HEK293 (cell line): Measurements from ENCODE around the gene FSCN2.

Experiments used
- CTCF ChIP-seq: fragments of 450-650 bp; formaldehyde crosslinking; IDR thresholded peaks from 2 replicates; pipeline ENCODE4 v1.5.1; 2016; ENCODE audit warnings: missing biosample characterization, missing genetic modification characterization
- PRDM10 ChIP-seq: fragments of 450-650 bp; formaldehyde crosslinking; IDR thresholded peaks from 2 replicates; pipeline ENCODE4 v1.5.1; 2016; ENCODE audit warnings: missing biosample characterization, missing genetic modification characterization
- SP2 ChIP-seq: fragments of 450-650 bp; formaldehyde crosslinking; IDR thresholded peaks from 2 replicates; pipeline ENCODE4 v1.5.1; 2016; ENCODE audit warnings: missing biosample characterization, missing genetic modification characterization
- ZNF174 ChIP-seq: fragments of 450-650 bp; formaldehyde crosslinking; IDR thresholded peaks from 2 replicates; pipeline ENCODE4 v1.5.0; 2017; ENCODE audit warnings: missing biosample characterization, mild to moderate bottlenecking, missing genetic modification characterization
- ZNF266 ChIP-seq: fragments of 450-650 bp; formaldehyde crosslinking; IDR thresholded peaks from 2 replicates; pipeline ENCODE4 v1.5.1; 2016; ENCODE audit warnings: missing biosample characterization, missing genetic modification characterization, low read depth
- ZNF362 ChIP-seq: fragments of 450-650 bp; formaldehyde crosslinking; IDR thresholded peaks from 2 replicates; pipeline ENCODE4 v1.5.1; 2016; ENCODE audit warnings: missing biosample characterization, missing genetic modification characterization
- ZNF394 ChIP-seq: fragments of 450-650 bp; formaldehyde crosslinking; IDR thresholded peaks from 2 replicates; pipeline ENCODE4 v1.5.1; 2016; ENCODE audit warnings: missing biosample characterization, missing genetic modification characterization, mild to moderate bottlenecking, moderate library complexity, borderline replicate concordance
- ZNF645 ChIP-seq: fragments of 450-650 bp; formaldehyde crosslinking; IDR thresholded peaks from 2 replicates; pipeline ENCODE4; 2016; ENCODE audit warnings: missing biosample characterization, missing genetic modification characterization
- ZXDB ChIP-seq: fragments of 450-650 bp; formaldehyde crosslinking; IDR thresholded peaks from 2 replicates; pipeline ENCODE4 v1.5.1; 2016; ENCODE audit warnings: missing biosample characterization, missing genetic modification characterization

GRCh38 chr17:81556863-81557262 is 28.7 kb downstream of the FSCN2 start:
- no peak for TF ChIP-seq ZNF645 (tag by site-specific recombination)
- TF ChIP-seq ZNF266: no peak
- TF ChIP-seq ZNF394 (tag by site-specific recombination): peak; percentile 81
- no peak for TF ChIP-seq CTCF
- TF ChIP-seq ZNF362 (tag by site-specific recombination): no peak
- TF ChIP-seq ZXDB (tag by site-specific recombination): no peak
- TF ChIP-seq PRDM10: no peak
- no peak for TF ChIP-seq SP2
- TF ChIP-seq ZNF174 (tag by site-specific recombination): no peak
